ENCODE measurements around the gene ACAP2. TPM values are rescaled to one million over a fixed set of nuclear protein-coding genes. Genes with fewer than 3 reads are reported as not detected.

The ACAP2 gene
- total RNA-seq, 1 donor from 2014 or later: 46.0 TPM

DNA sequence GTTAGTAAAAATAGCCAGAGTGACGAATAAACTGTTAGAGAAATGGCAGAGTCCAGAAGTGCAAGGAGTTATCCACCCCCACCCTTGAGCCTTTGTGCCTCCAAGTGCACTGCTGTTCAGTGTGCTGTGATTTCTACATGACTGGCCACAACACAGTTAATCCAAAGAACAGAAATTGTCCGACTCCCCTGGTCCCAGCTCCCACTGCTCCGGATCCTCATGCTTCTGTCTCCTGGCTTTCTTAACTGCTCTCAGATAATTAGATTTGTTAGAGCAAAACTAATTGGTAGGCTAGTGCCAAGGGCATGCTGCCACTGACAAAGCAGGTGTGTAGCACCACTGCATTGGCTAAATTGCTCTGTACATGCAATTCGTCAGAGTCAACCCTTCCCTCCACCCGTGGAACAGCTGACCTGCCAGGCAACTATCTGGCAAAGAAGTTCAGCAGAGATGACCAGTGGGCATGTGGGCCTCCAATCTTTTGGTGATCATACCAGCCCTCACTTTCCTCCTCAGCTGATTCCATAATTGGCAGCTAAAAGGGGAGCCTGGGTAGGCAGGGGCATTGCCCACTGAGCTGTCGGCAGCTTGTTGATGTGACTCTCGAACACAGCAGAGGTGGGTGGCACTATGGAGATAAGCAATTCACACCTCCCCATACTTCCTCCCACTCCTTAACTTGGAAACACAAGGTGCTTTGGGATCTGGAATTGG lies 18.9 kb upstream of the ACAP2 start:
- Mint-ChIP-seq H3K4me1 (ENCODE audit: low read depth, unreplicated experiment) (peaks cover 5% of the 10 kb centered on the region), H3K9me3 (ENCODE audit: unreplicated experiment) (no peaks in the 10 kb centered on the region), H3K27ac (ENCODE audit: unreplicated experiment) (no peak overlapping the region), H3K27me3 (ENCODE audit: low read depth, unreplicated experiment) (no peaks in the 10 kb centered on the region), H3K36me3 (ENCODE audit: low read depth, unreplicated experiment) (no peaks in the 10 kb centered on the region), H3K4me3 (ENCODE audit: unreplicated experiment) (no peak overlapping the region)
- no peaks in the 10 kb centered on the region for H3K36me3 ChIP-seq (ENCODE audit: insufficient read depth, low read length)
- DNase-seq (ENCODE audit: low read depth) (no peak), FAIRE-seq (no peak)
- no peak overlapping the region for H3K27ac ChIP-seq (ENCODE audit: low read depth, low read length)
- H2AFZ ChIP-seq (ENCODE audit: low read depth, low read length): peak overlapping the region; percentile 46
- H3K79me2 ChIP-seq (ENCODE audit: insufficient read depth, low read length): no peaks in the 10 kb centered on the region
- H4K20me1 ChIP-seq (ENCODE audit: insufficient read depth, low read length): no peaks in the 10 kb centered on the region
- TF ChIP-seq EZH2 (IDR thresholded peaks at IDR 0.05; ENCODE audit: insufficient read depth, low read length) (no peak), CTCF (IDR thresholded peaks at IDR 0.05; ENCODE audit: insufficient read depth, low read depth, low read length) (no peak)
- no peak overlapping the region for H3K4me2 ChIP-seq (ENCODE audit: low read length)
- no peaks in the 10 kb centered on the region for H3K9me3 ChIP-seq (ENCODE audit: insufficient read depth, low read depth, low read length)
- H3K4me3 ChIP-seq (ENCODE audit: insufficient read depth, low read depth, low read length): no peak overlapping the region
- peaks cover 4% of the 10 kb centered on the region for H3K4me1 ChIP-seq (ENCODE audit: insufficient read depth, low read length)
- no peaks in the 10 kb centered on the region for H3K27me3 ChIP-seq (ENCODE audit: insufficient read depth, low read length)
- H3K9ac ChIP-seq (ENCODE audit: low read length): no peak overlapping the region

DNA sequence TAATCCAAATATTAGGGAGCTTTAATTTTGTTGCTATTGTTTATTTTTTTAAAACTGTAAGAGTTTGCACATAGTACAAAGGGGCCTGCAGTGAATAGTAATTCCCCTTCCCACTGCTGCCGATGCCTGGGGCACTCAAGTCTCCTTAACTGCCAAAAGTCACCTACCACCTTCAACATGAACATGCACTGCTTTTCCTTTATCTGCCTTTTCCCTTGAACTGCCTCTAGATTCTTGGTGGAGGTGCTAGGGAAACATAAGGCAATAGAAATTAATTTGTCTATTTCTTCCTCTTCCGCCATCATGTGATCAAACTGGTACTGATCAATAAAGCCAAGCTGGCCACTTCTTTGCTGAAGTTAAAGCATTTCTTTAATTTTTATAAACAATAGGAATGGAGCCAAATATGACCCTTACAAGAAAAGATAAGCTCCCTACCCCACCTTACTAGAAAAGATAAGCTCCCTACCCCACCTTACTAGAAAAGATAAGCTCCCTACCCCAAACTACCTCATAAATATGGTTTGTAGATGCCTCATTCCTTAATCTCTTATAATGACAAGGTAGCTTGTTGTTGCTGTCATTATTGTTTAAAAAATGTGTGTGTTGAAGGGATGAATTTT lies 17.4 kb upstream of the ACAP2 start:
- Mint-ChIP-seq H3K9me3 (ENCODE audit: unreplicated experiment) (no peaks in the 10 kb centered on the region), H3K36me3 (ENCODE audit: low read depth, unreplicated experiment) (no peaks in the 10 kb centered on the region), H3K27me3 (ENCODE audit: low read depth, unreplicated experiment) (no peaks in the 10 kb centered on the region), H3K4me3 (ENCODE audit: unreplicated experiment) (no peak overlapping the region), H3K4me1 (ENCODE audit: low read depth, unreplicated experiment) (peaks cover 2% of the 10 kb centered on the region), H3K27ac (ENCODE audit: unreplicated experiment) (no peak overlapping the region)
- H3K36me3 ChIP-seq (ENCODE audit: insufficient read depth, low read length): no peaks in the 10 kb centered on the region
- no peak overlapping the region for H3K9ac ChIP-seq (ENCODE audit: low read length)
- H3K79me2 ChIP-seq (ENCODE audit: insufficient read depth, low read length): no peaks in the 10 kb centered on the region
- H3K4me1 ChIP-seq (ENCODE audit: insufficient read depth, low read length): peaks cover 4% of the 10 kb centered on the region
- no peak overlapping the region for H3K27ac ChIP-seq (ENCODE audit: low read depth, low read length)
- H3K4me2 ChIP-seq (ENCODE audit: low read length): no peak overlapping the region
- H2AFZ ChIP-seq (ENCODE audit: low read depth, low read length): no peak overlapping the region
- H3K4me3 ChIP-seq (ENCODE audit: insufficient read depth, low read depth, low read length): no peak overlapping the region
- H4K20me1 ChIP-seq (ENCODE audit: insufficient read depth, low read length): no peaks in the 10 kb centered on the region
- FAIRE-seq: no peak
- no peaks in the 10 kb centered on the region for H3K27me3 ChIP-seq (ENCODE audit: insufficient read depth, low read length)
- no peak for DNase-seq (ENCODE audit: low read depth)
- TF ChIP-seq EZH2 (IDR thresholded peaks at IDR 0.05; ENCODE audit: insufficient read depth, low read length): no peak
- no peak for TF ChIP-seq CTCF (IDR thresholded peaks at IDR 0.05; ENCODE audit: insufficient read depth, low read depth, low read length)
- H3K9me3 ChIP-seq (ENCODE audit: insufficient read depth, low read depth, low read length): no peaks in the 10 kb centered on the region

DNA sequence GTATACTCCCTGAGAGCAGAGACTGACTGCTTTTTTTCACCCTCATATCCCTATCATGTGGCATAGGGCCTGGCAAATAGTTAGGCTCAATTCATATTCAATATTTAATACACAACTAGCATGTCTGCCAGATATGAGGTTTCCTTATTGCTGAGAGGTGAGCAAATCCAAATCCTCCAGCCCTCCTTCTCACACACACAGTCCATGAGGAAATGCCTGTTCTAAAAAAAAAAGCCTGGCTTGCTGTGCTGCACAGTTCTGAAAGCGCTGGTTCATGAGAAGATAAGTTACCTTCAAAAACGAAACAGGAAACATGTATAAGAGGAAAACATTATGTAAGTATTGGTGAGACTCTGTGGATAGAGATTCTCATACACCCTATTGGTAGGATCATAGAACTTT lies 15.5 kb upstream of the ACAP2 start:
- Mint-ChIP-seq H3K36me3 (ENCODE audit: low read depth, unreplicated experiment) (no peaks in the 10 kb centered on the region), H3K27ac (ENCODE audit: unreplicated experiment) (no peak overlapping the region), H3K4me3 (ENCODE audit: unreplicated experiment) (no peak overlapping the region), H3K27me3 (ENCODE audit: low read depth, unreplicated experiment) (no peaks in the 10 kb centered on the region), H3K4me1 (ENCODE audit: low read depth, unreplicated experiment) (peaks cover 2% of the 10 kb centered on the region), H3K9me3 (ENCODE audit: unreplicated experiment) (peaks cover 8% of the 10 kb centered on the region)
- H3K4me2 ChIP-seq (ENCODE audit: low read length): no peak overlapping the region
- peaks cover 4% of the 10 kb centered on the region for H3K4me1 ChIP-seq (ENCODE audit: insufficient read depth, low read length)
- H3K27ac ChIP-seq (ENCODE audit: low read depth, low read length): no peak overlapping the region
- H4K20me1 ChIP-seq (ENCODE audit: insufficient read depth, low read length): no peaks in the 10 kb centered on the region
- H3K79me2 ChIP-seq (ENCODE audit: insufficient read depth, low read length): no peaks in the 10 kb centered on the region
- no peak overlapping the region for H3K9ac ChIP-seq (ENCODE audit: low read length)
- FAIRE-seq (no peak), DNase-seq (ENCODE audit: low read depth) (no peak)
- no peak overlapping the region for H2AFZ ChIP-seq (ENCODE audit: low read depth, low read length)
- no peaks in the 10 kb centered on the region for H3K27me3 ChIP-seq (ENCODE audit: insufficient read depth, low read length)
- no peak for TF ChIP-seq EZH2 (IDR thresholded peaks at IDR 0.05; ENCODE audit: insufficient read depth, low read length)
- H3K9me3 ChIP-seq (ENCODE audit: insufficient read depth, low read depth, low read length): no peaks in the 10 kb centered on the region
- H3K4me3 ChIP-seq (ENCODE audit: insufficient read depth, low read depth, low read length): no peak overlapping the region
- no peaks in the 10 kb centered on the region for H3K36me3 ChIP-seq (ENCODE audit: insufficient read depth, low read length)
